Stimulated activated CD8-positive, alpha-beta memory T cell treated with anti-CD3 and anti-CD28 coated beads, Interleukin-15, amount 100 ng/mL, for 24 hours (primary cell): Measurements from ENCODE around the gene ADK.
"Not testable (repeated sequence)": the region's sequence is repeated elsewhere in the genome, so short reads cannot be mapped to it uniquely, and the experiment has no call there.

Experiments used
- DNase-seq: peaks from one replicate; pipeline ENCODE4 v3.0.0-alpha.2; 2020; ENCODE audit warnings: low read depth

Gene ADK

DNA sequence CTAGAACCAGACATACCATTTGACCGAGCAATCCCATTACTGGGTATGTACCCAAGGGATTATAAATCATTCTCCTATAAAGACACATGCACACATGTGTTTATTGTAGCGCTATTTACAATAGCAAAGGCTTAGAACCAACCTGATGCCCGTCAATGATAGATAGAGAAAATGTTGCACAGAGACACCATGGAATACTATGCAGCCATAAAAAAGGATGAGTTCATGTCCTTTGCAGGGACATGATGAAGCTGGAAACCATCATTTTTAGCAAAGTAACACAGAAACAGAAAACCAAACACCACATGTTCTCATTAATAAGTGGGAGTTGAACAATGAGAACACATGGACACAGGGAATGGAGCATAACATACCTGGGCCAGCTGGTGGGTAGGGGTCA lies 202.0 kb downstream of the ADK start:
- not testable (repeated sequence) for DNase-seq

DNA sequence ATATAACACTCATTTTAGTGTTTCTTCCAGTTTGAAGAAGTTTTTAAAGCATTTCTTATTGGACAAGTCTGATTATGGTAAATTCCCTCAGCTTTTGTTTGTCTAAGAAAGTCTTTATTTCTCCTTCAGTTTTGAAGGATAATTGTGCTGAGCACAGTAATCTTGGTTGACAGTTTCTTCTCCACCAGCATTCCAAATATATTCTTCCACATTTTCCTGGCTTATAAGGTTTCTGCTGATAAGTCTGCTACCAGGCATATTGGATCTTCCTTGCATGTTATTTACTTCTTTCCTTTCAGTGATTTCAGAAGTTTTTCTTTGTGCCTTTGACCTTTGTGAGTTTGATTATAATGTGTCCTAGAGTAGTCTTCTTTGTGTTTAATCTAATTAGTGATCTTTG lies 210.7 kb downstream of the ADK start:
- DNase-seq, result no peak

DNA sequence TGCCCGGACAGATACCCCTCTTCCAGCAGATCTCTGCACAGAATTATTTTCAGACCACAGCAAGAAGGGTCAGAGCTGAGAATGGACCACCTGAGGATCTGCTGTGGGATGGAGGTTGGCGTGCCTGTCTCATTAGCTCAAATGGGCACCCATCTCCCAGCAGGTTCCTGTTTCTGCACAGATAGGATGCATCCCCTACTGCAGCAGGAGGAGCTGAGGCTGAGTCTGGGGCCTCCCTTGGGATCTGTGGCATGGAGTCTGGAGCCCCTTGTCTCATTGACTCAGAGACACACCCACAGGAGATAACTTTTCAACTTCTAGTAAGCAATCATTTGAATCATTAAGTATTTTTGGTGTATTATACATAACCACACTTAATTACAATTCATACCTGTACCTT lies 212.7 kb downstream of the ADK start:
- no peak for DNase-seq

DNA sequence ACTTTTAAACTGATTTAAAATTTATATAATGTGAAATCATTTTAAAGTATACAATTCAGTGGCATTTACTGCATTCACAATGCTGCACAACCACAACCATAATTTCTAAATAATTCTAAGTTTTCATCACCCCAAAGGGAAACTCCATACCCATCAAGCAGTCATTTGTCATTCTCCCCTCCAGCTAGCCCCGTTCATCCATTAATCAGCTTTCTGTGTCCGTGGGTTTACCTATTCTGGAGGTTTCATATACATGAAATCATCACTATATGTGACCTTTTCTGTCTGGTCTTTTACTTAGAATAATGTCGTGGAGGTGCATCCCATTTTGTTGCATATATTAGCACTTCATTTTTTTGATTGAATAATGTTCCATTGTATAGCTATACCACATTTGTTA lies 214.1 kb downstream of the ADK start:
- no peak for DNase-seq

DNA sequence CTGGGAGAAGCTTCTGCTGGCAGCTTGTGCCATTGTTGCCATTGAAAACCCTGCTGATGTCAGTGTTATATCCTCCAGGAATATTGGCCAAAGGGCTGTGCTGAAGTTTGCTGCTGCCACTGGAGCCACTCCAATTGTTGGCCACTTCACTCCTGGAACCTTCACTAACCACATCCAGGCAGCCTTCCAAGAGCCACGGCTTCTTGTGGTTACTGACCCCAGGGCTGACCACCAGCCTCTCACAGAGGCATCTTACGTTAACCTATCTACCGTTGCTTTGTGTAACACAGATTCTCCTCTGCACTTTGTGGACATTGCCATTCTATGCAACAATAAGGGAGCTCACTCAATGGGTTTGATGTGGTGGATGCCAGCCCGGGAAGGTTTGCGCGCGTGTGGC lies 220.7 kb downstream of the ADK start:
- no peak for DNase-seq

DNA sequence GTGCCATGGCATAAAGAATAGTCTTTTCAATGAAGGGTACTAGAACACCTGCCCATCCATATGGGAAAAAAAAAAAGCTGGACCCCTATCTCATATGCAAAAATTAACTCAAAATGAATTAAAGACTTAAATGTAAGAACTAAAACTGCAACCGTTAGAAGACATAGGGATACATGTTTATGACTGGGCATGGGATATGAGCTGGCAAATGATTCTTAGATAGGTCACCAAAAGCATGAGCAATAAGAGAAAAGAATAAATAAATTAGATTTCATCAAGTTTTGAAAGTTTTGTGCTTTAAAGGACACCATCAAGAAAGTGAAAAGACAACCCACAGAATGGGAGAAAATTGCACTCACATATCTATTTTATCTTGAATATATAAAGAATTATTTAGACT lies 222.0 kb downstream of the ADK start:
- DNase-seq, result no peak

DNA sequence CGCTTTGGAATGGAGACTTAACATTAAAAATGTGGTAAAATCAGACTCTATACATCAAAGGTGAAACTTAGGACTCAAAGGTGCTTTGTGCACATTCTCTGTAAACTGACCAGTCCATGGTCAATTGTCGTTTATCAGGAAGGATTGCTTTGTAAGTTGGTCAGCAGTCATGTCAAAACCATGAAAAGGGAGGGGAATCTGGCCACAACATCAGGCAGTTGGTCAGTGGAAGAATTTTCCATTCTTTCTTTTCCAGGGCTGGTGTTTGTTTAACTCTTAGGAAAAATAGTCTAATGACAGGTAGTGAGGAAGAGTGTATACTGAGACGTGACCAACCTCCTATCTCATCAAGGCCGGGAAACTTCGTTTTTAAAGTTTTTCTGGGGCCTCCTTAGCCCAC lies 226.5 kb downstream of the ADK start:
- no peak for DNase-seq

DNA sequence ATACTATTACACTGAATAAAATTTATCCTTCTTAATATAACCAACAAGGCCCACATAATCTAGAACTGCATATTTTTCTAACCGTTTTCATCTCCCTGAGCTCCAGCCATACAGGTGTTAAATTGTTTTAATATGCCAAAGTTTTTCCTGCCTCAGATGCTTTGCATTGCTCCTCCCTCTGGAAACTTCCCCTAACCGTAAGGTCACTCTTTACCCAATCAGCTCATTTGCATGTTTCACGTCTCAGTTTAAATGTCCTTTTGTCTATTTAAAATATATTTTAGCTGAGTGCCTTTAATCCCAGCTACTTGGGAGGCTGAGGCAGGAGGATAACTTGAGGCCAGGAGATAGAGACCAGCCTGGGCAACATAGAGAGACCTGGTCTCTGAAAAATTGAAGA lies 228.5 kb downstream of the ADK start:
- DNase-seq, result no peak

DNA sequence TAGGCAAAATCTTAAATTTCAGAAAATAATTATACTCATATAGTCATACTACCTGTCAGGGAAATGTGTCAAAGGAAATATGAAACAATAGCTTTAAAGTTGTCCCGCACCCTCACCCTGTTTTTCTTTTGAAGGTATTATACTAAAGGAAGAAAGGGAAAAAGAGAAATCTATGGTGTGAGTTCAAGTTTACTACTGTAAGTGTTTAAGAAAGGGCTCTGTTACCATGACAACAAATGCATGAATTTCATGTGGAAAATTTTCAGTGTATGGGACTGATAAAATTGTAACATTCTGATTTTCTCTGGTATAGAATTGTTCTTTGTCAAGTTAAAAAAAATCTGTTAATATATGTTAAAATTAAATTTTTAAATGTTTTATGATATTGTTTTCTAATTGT lies 229.8 kb downstream of the ADK start:
- DNase-seq, result no peak

DNA sequence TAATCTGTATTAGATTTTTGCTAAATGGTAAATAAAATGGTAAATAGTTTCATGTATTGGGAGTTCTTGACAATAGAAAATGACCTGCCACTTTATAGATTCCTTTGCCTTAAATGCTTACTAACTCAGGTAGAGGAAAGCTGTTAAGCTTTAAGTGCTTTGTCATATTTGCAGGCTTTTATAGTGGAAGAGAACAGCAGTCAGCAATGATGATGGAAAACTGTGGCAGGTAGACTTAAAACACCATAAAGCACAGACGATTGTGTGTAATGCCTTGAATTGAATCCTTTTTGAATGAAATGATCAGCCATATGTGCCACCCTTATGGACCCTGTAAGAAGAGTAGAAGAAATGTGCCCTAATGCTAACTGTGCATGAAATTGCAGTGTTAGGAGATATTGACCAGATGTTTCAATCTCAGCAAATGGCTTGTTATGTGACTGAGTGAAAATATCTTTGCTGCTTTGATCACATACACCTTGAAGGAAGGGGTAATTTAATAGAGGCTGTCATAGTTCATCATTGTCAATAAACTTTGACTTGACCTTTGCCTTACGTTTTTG lies 230.4 kb downstream of the ADK start:
- DNase-seq, result no peak

DNA sequence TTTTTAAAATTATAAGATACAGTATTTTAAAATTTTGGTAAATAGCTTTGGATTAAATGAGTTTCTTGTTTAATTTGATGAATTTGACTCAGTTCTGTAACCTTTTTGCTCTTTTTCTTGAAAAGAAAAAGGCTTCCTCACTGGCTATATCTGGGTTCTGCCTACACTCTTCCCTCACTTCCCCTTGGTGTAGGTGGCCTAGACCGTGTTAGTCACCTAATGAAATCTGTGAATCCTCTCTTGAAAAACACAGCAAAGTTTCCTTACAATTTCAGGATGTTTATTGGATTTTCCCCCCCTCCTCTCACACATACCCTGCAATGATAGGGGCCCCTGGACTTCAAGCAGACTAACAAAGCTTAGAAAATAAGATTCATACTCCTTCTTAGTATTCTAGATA lies 231.6 kb downstream of the ADK start:
- DNase-seq, result no peak

DNA sequence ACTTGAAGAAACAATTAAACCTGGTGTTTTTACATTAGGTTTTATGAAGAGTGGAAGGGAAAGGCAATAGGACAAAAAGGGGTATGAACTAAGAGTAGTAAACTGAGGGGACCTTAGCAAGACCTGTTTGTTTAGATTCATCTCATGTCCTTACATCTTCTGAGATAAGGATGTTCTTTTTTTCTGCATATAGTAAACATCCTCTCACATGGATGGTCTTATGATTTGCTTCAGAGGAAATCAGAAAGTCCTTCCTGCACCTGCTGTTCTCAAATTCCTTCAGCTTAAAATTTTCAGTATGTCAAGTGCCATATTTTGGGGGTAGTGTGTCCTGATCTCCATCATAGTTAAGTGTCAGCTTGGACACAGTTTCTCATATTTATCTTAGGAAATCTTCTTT lies 232.6 kb downstream of the ADK start:
- no peak for DNase-seq

DNA sequence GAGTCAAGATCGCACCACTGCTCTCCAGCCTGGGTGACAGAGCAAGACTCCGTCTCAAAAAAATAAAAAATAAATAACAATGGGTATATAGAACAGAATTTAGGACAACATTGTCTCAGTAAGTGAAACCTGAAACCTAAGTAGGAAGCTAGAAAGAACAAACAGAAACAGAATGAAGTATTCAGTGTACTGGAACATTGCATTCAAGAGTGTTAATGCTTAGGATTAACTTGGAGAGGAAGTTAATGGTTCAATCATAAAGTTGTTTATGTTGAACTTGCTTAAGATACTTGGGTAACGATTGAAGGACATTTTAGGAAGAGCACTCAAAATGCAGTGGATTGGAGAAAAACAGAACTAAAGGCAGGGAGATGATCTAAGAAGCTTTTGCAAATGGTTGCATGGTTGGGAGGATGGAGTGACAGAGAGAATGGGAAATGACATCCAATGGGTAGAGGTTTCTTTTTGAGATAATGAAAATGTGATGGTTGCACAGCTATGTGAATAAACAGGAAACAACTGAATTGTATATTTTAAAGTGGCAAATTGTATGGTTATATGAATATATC lies 233.7 kb downstream of the ADK start:
- no peak for DNase-seq

DNA sequence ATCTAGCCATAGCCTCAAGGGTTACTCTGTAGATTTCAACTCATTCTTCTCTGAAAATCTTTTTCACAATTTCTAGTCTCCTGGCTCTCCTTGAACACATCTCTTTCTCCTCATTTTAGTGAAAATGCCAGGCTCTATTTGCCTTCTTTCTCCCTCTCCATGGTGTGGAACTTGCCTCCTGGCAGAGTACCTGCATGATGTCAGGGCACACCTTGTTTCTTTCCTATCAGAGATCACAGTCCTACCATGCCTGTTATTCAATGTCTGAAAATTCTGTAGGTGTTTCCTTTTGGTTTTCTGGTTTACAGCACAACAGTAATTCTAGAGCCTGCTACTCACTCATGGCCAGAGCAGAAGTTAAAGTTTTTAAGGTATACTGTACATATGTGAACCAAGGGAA lies 237.8 kb downstream of the ADK start:
- no peak for DNase-seq

DNA sequence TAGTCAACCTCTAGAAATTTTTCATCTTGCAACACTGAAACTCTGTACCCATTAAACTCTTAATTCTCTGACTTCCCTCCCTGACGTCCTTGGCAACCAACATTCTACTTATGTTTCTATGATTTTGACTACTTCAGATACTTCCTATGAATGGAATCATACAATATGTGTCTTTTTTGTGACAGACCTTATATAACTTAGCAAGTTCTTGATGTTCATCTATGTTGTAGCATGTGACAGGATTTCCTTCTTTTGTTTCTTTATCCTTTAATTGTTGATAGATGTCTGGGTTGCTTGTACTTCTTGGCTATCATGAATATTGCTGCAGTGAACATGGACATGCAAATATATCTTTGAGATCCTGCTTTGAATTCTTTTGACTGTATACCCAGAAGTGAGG lies 240.8 kb downstream of the ADK start:
- no peak for DNase-seq

DNA sequence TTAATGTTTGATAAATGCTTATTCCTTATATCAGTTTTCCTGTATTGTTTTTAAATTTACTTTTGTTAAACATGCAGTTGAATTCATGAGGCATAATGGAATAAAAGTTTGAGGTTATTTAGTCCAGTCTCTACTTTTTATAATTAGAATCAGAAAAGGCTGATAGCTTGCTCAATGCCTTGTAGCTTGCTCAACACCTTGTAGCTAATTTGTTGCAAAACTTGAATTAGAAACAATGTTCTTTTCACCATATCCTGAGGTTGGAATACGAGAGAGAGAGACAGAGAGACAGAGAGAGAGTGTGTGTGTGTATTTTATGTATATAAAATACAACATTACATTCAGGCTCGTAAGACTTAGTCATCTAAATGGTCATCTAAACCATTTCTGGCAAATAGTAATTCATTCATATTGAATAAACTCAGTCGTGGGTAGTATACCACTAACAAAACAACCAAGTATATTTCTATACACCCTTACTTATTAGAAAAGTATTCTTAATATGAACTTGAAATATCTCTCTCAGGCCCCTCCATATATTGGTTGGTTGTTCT lies 243.5 kb downstream of the ADK start:
- no peak for DNase-seq

DNA sequence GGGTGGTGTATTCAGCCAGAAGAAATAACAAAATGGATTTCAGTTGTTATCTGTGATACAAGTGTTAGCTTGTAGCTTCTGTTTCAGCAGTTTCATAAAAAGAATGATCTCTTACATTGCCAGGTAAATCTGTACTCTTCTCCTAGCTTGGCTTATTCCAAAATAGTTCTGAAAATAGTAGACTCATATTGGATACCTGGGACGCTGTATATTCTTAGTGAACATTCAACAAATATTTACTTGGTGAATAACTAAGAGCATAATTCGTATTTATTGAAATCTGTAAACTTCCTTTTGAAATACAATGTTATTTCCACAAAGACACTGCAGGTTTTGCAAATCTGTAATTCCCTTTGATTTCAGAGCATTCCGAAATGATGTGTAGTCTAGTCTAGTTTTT lies 249.2 kb downstream of the ADK start:
- DNase-seq, result no peak

DNA sequence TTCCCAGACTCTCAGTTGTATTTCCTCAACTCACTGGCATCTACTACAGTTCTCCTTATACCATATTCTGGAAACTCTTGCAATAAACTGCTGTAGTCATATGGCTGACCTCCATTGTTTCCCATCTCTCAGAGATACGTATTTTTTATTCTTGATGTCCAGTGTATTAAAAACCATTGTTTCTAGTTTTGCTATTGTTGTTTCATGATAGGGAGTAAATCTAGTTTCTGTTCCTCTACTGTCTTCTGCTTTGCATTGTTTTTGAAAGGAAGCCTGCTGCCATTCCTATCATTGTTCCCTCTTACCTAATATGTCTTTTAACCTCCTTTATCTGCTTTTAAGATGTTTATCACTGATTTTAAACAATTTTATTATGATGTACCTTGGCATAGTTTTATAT lies 255.0 kb downstream of the ADK start:
- no peak for DNase-seq

DNA sequence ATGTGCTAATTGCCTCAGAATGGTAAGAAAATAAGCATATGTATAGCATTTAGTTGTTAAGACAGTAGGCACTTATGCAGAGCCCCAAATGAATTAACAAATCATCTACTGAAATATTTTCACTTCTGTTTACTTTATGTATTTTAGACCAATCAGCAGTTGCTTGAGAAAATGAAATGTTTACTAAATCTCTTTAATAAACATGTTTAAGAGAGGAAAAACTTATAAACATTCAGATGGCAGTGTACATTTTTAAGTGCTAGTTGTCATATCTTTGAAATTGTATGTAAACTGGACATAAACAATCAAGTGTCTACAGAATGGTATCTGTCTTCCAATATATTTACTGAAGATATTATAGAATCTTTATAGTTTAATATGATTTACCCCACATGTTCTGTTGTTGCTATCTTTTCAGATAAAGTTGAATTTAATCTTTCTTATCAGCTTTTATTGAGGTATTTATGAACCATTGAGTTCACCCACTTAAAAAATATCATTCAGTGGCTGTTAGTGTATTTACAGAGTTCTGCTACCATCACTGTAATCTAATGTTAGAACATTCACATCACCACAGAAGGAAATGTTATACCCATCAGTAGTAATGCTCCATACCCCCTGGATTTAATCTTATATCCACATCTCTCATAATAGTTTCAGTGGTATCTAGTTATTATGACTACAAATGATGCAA lies 264.3 kb downstream of the ADK start:
- no peak for DNase-seq

DNA sequence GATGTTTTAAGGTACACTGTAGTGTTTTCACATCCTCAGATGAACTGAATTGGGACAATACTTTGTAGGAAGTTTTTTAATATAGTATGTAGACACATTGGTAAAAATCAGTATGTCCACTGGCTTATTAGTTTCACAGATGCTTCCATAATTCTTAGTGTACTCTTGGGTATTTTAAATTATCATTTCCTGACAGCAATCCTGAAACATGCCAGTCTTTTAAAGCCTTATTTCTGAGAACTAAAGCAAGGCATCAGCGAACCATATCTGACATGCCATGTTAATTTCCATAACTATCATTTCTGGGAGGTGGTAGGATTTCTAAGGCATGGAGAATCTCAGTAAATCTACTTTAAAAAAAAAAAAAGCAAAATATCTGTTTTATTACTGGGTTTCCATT lies 266.4 kb downstream of the ADK start:
- DNase-seq, result no peak

DNA sequence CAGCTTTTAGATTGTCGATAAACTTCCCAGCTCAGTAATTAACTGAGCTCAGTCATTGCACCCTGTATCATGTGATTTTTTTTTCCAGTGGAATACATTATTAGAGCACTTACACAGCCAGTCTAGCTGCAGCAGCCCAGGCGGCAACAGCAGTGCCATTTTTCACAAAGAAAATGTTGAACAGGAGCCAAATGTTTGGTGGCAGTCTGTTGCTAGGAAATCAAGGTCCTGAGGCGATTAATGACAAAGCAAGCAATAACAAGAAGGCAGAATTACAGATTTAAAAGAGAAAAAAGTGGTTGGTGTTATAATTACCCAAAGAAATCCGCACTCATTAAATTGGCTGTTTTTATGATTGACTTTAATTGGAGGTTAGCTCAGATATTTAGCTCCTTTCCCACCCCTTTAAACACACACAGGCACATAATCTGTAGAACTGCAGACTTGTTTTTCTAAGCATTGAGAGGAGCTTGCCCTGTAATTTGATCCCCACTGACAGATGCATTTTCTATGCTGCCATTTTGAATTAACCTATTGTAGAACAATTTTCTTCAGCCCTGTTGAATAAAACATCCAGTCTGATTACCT lies 267.4 kb downstream of the ADK start:
- DNase-seq, result no peak

DNA sequence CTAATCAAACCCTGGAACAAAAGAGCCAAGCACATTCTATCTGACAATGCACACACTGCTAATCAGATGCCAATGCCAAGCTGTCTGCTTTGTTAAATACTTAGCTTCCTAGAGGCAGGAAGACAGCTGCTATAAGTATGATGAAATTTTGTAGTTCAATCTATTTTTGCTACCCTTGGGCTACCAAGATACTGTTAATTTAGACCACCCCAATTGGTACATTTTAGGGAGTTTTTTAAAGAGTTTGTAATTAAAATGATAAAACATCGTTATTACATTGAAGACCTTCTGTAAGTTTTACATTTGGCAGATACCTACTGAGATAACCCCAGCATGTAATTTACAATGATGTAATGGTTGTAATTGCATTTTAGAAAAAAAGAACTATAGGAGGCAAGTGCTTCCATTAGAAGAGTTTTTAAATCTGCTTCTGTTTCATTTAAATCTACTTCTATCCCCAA lies 268.5 kb downstream of the ADK start:
- no peak for DNase-seq

DNA sequence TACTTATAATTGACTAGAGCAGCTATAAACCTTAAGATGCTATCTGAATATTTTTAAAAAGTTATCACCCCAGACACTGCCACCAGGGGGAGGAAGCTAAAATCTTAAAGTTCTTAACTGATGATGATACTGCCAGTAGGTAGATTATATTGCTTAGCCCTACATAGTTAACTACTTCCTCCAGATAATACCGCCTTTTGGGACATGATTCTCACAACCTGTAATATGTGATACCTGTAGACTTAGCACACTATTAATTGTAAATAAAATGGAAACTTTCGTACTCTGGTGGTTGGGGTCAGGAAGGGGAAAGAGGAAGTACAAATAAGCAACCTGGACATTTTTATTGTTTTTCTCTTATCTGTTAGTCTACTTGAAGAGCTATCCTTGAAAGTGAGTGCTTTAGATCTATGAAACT lies 268.9 kb downstream of the ADK start:
- no peak for DNase-seq
